ENCODE data around the gene GIT2. TPM values are rescaled to one million over a fixed set of nuclear protein-coding genes. Genes with fewer than 3 reads are reported as not detected.

Gene GIT2
- total RNA-seq, 2 donors from 2014 or later = 27.0 to 27.9 TPM

DNA sequence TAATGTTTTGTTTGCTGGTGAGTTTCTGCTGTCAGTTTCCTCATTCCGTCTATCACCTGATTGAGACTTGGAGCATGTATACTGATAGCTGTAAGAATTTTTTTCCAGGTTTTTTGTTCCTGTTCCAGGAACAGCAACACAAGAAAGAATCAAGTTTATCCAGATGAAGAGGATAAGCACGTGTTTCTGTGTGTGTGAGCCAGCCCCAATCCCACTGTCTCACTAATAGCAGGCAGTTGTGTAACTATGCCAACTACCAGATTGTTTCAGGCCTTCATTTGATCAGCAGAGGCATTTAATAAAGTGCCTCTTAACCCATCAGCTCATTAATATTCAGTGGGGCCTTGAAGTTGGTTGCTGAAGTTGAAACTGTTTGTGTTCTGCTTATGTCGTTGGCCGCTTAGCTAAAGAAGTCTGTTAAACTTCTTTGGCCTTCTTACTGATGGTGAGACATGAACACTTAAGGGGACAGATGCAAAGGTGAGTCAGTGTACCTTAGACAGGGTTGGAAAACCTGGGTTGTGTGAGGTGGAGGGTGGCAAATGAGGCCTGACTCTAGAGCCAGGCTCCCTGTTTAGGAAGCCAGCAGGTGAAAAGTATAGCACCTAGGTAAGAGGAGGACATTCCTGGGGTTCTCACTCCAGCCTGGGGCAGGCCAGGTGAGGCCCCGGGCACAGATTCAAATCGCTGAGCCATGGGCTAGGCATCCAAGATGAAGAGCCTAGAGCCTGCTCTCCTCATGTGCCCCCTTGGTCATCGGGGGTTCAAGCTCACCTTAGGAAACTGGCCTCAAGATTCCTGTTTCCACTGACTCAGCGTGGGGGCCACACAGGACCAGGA, 6.7 kb upstream of the GIT2 start:
- no peak overlapping the region for H3K4me3 Mint-ChIP-seq
- no peak overlapping the region for H3K27ac ChIP-seq (ENCODE audit: low read depth, low read length)

DNA sequence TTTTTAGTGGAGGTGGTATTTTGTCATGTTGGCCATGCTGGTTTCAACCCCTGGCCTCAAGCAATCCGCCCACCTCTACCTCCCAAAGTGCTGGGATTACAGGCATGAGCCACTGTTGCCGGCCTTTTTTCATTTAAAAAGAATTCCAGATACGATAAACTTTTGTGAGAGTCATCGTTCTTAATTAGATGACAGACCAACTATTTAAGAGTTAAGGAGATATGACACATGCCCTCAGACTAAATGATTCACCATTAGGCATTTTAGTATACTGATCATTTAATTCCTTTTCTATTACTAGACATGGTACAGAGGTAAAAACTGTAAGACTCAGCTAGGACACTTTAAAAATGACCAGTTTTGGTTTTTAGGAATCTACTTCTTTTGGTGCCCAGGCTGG, 5.4 kb upstream of the GIT2 start:
- peaks cover 2% of the 10 kb centered on the region for H3K9me3 Mint-ChIP-seq
- H3K36me3 ChIP-seq (ENCODE audit: control insufficient read depth, insufficient read depth, low read length) = peaks cover 23% of the 10 kb centered on the region
- no peaks in the 10 kb centered on the region for H3K9me3 ChIP-seq (ENCODE audit: control insufficient read depth, low read length)
- H3K27ac ChIP-seq (ENCODE audit: low read depth, low read length) = no peak overlapping the region
- H3K27me3 Mint-ChIP-seq (ENCODE audit: insufficient read depth) = no peaks in the 10 kb centered on the region
- no peaks in the 10 kb centered on the region for H3K4me1 ChIP-seq (ENCODE audit: control insufficient read depth, insufficient read depth, low read length)
- no peak overlapping the region for H3K27ac Mint-ChIP-seq
- H3K27me3 ChIP-seq (ENCODE audit: control insufficient read depth, insufficient read depth, low read length, poor library complexity, severe bottlenecking) = no peaks in the 10 kb centered on the region
- peaks cover 13% of the 10 kb centered on the region for H3K36me3 Mint-ChIP-seq (ENCODE audit: low read depth)
- H3K4me1 Mint-ChIP-seq = peaks cover 13% of the 10 kb centered on the region
- H3K4me3 ChIP-seq (ENCODE audit: low read length) = no peak overlapping the region
- WGBS, 2 experiments (ENCODE audit: insufficient coverage in 1 of 2, insufficient read length in 1 of 2) = 93% methylated on average over 2 to 4 of the region's 4 CpGs
- no peak overlapping the region for H3K4me3 Mint-ChIP-seq
- no peak overlapping the region for H3K9ac ChIP-seq (ENCODE audit: extremely low read depth, low read length, poor library complexity, severe bottlenecking)
- TF ChIP-seq, protein P1, sequence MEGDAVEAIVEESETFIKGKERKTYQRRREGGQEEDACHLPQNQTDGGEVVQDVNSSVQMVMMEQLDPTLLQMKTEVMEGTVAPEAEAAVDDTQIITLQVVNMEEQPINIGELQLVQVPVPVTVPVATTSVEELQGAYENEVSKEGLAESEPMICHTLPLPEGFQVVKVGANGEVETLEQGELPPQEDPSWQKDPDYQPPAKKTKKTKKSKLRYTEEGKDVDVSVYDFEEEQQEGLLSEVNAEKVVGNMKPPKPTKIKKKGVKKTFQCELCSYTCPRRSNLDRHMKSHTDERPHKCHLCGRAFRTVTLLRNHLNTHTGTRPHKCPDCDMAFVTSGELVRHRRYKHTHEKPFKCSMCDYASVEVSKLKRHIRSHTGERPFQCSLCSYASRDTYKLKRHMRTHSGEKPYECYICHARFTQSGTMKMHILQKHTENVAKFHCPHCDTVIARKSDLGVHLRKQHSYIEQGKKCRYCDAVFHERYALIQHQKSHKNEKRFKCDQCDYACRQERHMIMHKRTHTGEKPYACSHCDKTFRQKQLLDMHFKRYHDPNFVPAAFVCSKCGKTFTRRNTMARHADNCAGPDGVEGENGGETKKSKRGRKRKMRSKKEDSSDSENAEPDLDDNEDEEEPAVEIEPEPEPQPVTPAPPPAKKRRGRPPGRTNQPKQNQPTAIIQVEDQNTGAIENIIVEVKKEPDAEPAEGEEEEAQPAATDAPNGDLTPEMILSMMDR (conservative IDR thresholded peaks at IDR 0.05) = no peak
- no peak for DNase-seq

More for the DNA sequence above, 6.7 kb upstream of the GIT2 start:
- Mint-ChIP-seq H3K9me3 (peaks cover 2% of the 10 kb centered on the region), H3K4me1 (peaks cover 13% of the 10 kb centered on the region), H3K36me3 (ENCODE audit: low read depth) (peaks cover 14% of the 10 kb centered on the region), H3K27me3 (ENCODE audit: insufficient read depth) (no peaks in the 10 kb centered on the region), H3K27ac (peak overlapping the region; percentile 42)
- Histone ChIP-seq H3K9ac (ENCODE audit: extremely low read depth, low read length, poor library complexity, severe bottlenecking) (no peak overlapping the region), H3K4me1 (ENCODE audit: control insufficient read depth, insufficient read depth, low read length) (no peaks in the 10 kb centered on the region), H3K9me3 (ENCODE audit: control insufficient read depth, low read length) (no peaks in the 10 kb centered on the region), H3K4me3 (ENCODE audit: low read length) (no peak overlapping the region), H3K36me3 (ENCODE audit: control insufficient read depth, insufficient read depth, low read length) (peaks cover 23% of the 10 kb centered on the region), H3K27me3 (ENCODE audit: control insufficient read depth, insufficient read depth, low read length, poor library complexity, severe bottlenecking) (no peaks in the 10 kb centered on the region)
- TF ChIP-seq, protein P1 (conservative IDR thresholded peaks at IDR 0.05) = no peak
- DNase-seq = no peak
- WGBS, 2 experiments (ENCODE audit: insufficient coverage in 1 of 2, insufficient read length in 1 of 2) = 87 to 93% methylated on average over 5 to 8 of the region's 8 CpGs

DNA sequence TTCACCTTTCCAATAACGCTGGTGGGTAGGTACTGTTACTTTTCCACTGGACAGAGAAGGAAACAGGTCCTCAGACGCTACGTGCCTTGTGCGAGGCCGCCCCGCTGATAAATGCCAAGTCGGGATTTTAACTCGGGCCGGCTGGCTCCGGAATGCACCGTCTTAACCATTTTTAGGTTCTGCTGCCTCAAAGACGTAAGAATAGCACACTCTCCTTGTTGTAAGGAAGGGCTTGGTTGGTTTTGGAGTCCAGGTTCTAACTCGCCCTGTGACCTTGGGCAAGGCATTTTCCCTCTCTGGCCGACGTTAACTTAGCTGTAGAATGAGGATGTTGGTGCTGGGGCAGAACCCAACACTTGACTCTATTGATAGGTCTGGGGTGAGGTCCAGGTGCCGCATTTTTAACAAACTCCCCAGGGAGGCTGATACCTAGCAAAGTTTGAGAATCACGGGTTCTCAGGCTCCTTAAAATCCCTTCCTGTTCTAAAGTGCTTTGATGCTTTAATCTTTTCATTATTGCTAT, 3.9 kb upstream of the GIT2 start:
- peak overlapping the region; percentile 79 for H3K4me3 Mint-ChIP-seq
- WGBS, 2 experiments (ENCODE audit: insufficient coverage in 1 of 2, insufficient read length in 1 of 2) = 3 to 18% methylated on average over 7 to 17 of the region's 17 CpGs
- Histone ChIP-seq H3K9ac (ENCODE audit: extremely low read depth, low read length, poor library complexity, severe bottlenecking) (peak overlapping the region; percentile 97), H3K27ac (ENCODE audit: low read depth, low read length) (no peak overlapping the region), H3K9me3 (ENCODE audit: control insufficient read depth, low read length) (no peaks in the 10 kb centered on the region), H3K27me3 (ENCODE audit: control insufficient read depth, insufficient read depth, low read length, poor library complexity, severe bottlenecking) (no peaks in the 10 kb centered on the region), H3K4me1 (ENCODE audit: control insufficient read depth, insufficient read depth, low read length) (no peaks in the 10 kb centered on the region), H3K36me3 (ENCODE audit: control insufficient read depth, insufficient read depth, low read length) (peaks cover 10% of the 10 kb centered on the region), H3K4me3 (ENCODE audit: low read length) (peak overlapping the region; percentile 97)
- TF ChIP-seq, protein P1 (conservative IDR thresholded peaks at IDR 0.05) = no peak
- H3K4me1 Mint-ChIP-seq = peaks cover 20% of the 10 kb centered on the region
- H3K27ac Mint-ChIP-seq = peak overlapping the region; percentile 83
- H3K27me3 Mint-ChIP-seq (ENCODE audit: insufficient read depth) = no peaks in the 10 kb centered on the region
- H3K36me3 Mint-ChIP-seq (ENCODE audit: low read depth) = peaks cover 3% of the 10 kb centered on the region
- DNase-seq = peak; percentile 76
- H3K9me3 Mint-ChIP-seq = no peaks in the 10 kb centered on the region

Measured in endodermal cell (in vitro differentiated cells).